Prostate gland (tissue), 2 donors: Measurements from ENCODE around the gene TMEM151A. TPM values are rescaled to one million over a fixed set of nuclear protein-coding genes. Genes with fewer than 3 reads are reported as not detected.

Source experiments
- DNase-seq: peaks from one replicate; pipeline ENCODE4 v3.0.0-alpha.2; 2019; ENCODE audit warnings: low spot score
- H3K27ac ChIP-seq, 2 donors: fragments of 200-600 bp; sonication (generic); 2 replicates each; pipeline ENCODE4 v1.5.1; 2017 to 2019
- H3K27me3 ChIP-seq: fragments of 200-600 bp; sonication (generic); replicated peaks from 2 replicates; pipeline ENCODE4 v1.5.1; 2019; ENCODE audit not compliant: insufficient read depth
- H3K36me3 ChIP-seq, 2 donors: fragments of 200-600 bp; sonication (generic); 1 replicate in 1 of 2; 2 replicates in 1 of 2; pipeline versions ENCODE4 v1.5.1 to v1.8.1; 2017 to 2019
- H3K4me1 ChIP-seq: fragments of 200-600 bp; sonication (generic); replicated peaks from 2 replicates; pipeline ENCODE4 v1.5.1; 2019
- H3K4me3 ChIP-seq, 2 donors: fragments of 200-600 bp; sonication (generic); 2 replicates each; pipeline ENCODE4 v1.5.1; 2017 to 2019
- H3K9me3 ChIP-seq: fragments of 200-600 bp; sonication (generic); 2 replicates; pipeline ENCODE4 v1.5.1; 2017
- CTCF ChIP-seq, 4 experiments: fragments of 200-600 bp in 2 of 4; fragments of 450-650 bp in 2 of 4; sonication (generic) in 2 of 4; IDR thresholded peaks; 1 replicate in 3 of 4; 2 replicates in 1 of 4; pipeline ENCODE4 v1.5.1; 2016 to 2019; ENCODE audit warnings: antibody characterized with exemption in 4 of 4, mild to moderate bottlenecking in 2 of 4, moderate library complexity in 2 of 4
- POLR2A ChIP-seq: fragments of 450-650 bp; IDR thresholded peaks from one replicate; pipeline ENCODE4 v1.6.1; 2016; ENCODE audit warnings: antibody characterized with exemption, mild to moderate bottlenecking
- POLR2AphosphoS5 ChIP-seq: sonication (generic); formaldehyde crosslinking; IDR thresholded peaks from one replicate; pipeline ENCODE4 v1.6.1; 2017; ENCODE audit warnings: antibody characterized with exemption
- WGBS: methylation state at CpG from one replicate; pipeline ENCODE4 v1.1.5; 2018; 5-methylcytosine and 5-hydroxymethylcytosine counted together
- intact Hi-C: fragments of 100-400 bp; cut with DNase I; formaldehyde crosslinking; loops from one replicate; pipeline ENCODE4 v1.14.2; 2022
- total RNA-seq, 2 donors: library from RNA; depleted of rRNA; stranded (reverse); fragments of >200 nt; gene quantifications; one replicate each; pipeline ENCODE4 v1.1.0, GENCODE V29; 2016

The TMEM151A gene
- total RNA-seq, result under 1 TPM; 0.17 to 0.50 TPM

DNA sequence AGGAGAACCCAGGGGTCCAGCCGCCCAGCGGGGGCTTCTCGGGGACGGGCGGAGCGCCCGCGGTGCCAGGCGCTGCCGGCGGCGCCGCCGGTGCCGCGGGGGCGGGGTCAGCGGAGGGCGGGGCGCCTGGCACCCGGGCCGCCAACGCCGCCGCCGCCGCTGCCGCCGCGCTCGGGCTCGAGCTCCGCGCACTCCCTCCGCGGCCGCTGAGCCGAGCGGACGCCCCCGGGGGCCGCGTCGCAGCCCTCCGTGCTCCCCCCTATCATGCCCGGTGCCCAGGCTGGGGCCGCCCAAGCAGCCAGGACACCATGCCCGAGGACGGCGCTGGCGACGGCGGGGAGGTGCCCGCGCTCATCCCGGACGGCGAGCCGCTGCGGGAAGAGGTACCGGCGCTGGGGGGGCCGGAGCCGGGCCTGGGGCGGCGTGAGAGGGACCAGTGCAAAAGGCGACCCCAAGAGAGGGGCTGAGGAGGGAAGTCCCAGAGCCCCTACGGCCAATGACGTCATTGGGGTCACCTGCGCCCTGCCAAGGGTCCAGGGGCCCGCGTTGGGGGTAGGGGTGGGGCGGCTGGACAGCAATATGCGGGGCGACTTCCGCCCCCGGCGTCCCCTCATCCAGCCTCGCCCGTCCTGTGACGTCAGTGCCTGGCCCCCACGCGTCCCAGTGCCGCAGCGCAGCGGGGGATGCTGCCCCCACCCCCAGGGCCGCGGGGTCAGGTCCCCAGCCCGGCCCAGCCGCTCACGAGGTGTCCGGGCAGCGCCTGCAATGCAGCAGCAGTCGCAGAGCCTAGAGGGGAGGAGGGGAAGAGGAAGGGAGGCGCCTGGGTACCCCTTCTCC lies at the start of gene TMEM151A:
TSS of gene TMEM151A (plus strand) at position 189 of the 837 bp plus-strand sequence. CDS start at position 309, 120 bp downstream.
- 1% methylated on average over 56 of the region's 95 CpGs for WGBS
- no peak within 1 kb of the TSS for H3K27ac ChIP-seq
- DNase-seq, result no peak
- H3K4me1 ChIP-seq, result peaks cover 16% of the 10 kb centered on the region
- TF ChIP-seq POLR2AphosphoS5 (no peak), POLR2A (no peak), CTCF (IDR thresholded peaks at IDR 0.05) (no peak)
- intact Hi-C loops, result no loop called here
- peaks cover 3% of the 10 kb centered on the region for H3K27me3 ChIP-seq
- H3K4me3 ChIP-seq, result peak within 1 kb of the TSS; percentile 32 to 40
- H3K36me3 ChIP-seq, result no peaks in the 10 kb centered on the region
- no peaks in the 10 kb centered on the region for H3K9me3 ChIP-seq

- intact Hi-C loops, result no loop called here
- Histone ChIP-seq H3K27me3 (no peaks in the 10 kb centered on the region), H3K9me3 (no peaks in the 10 kb centered on the region), H3K27ac (no peak overlapping the region), H3K4me1 (no peaks in the 10 kb centered on the region), H3K4me3 (no peak overlapping the region), H3K36me3 (peaks cover 0 to 7% of the 10 kb centered on the region in 2 donors)
- WGBS, result 65% methylated on average over 13 of the region's 14 CpGs
- DNase-seq, result no peak
- TF ChIP-seq CTCF (IDR thresholded peaks at IDR 0.05) (no peak), POLR2AphosphoS5 (no peak), POLR2A (no peak)
Observed at GRCh38 chr11:66242095-66242765, 49.5 kb upstream of the TMEM151A start.

DNA sequence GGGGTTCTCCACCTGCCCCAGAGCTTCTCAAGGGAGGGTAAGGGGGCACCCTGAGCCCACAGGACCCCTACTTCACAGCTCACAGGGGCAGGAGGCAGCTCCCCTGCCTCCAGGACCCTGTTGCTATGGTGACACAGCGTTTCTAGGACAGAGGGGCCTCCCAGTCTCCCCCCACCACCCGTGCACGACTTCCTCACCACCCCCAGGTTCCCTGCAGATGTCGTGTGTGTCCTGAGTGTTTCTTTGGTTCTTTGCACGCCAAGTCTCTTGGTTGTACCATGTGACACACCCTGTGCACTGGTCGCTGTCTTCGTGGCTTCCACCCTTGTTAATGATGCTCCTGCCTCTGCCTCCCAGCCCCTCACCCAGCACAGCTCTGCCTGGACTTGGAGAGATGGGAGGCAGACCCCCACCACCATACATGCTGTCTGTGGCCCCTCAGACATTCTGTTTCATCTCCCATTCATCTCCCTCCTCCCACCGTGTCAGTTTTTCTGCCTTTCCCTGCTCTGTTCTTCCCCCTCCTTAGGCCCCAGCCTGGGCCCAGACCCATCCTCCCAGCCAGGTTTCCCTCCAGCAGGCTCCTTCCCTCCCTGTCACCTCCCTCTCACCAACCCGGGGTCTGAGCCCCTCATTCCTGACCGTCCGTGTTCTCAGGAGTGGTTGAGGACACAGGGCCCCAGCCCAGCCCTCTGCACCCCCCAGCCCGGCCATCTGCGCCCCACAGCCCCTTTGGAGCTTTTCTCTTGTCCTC lies 47.7 kb upstream of the TMEM151A start:
- Histone ChIP-seq H3K9me3 (no peaks in the 10 kb centered on the region), H3K27me3 (no peaks in the 10 kb centered on the region), H3K4me1 (no peaks in the 10 kb centered on the region), H3K36me3 (peaks cover 0 to 4% of the 10 kb centered on the region in 2 donors), H3K4me3 (no peak overlapping the region), H3K27ac (no peak overlapping the region)
- TF ChIP-seq CTCF (IDR thresholded peaks at IDR 0.05) (no peak), POLR2A (no peak), POLR2AphosphoS5 (no peak)
- intact Hi-C loops, result no loop called here
- WGBS, result 67% methylated on average over 13 of the region's 13 CpGs
- no peak for DNase-seq

DNA sequence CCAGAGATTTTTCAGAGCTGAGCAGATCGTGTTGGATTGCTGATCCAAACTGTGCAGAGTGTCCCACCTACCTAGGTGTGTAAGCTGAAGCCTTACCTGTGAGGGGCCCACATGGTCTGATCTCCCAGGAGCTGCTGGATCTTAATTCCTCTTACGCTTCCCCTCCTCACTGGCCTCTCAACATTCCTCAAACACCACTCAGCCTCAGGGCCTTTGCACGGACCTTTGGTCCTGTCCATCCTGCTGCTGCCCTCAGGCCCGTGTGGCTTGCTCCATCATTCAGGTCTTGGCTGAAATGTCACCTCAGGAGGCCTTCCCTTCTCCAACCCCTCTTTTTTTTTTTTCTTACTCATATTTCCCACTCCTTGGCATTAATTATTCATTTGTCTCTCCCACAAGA lies 44.4 kb upstream of the TMEM151A start:
- intact Hi-C loops, result no loop called here
- H3K27me3 ChIP-seq, result no peaks in the 10 kb centered on the region
- WGBS, result 90% methylated on average over 4 of the region's 4 CpGs
- H3K4me3 ChIP-seq, result no peak overlapping the region
- H3K9me3 ChIP-seq, result no peaks in the 10 kb centered on the region
- DNase-seq, result no peak
- H3K4me1 ChIP-seq, result no peaks in the 10 kb centered on the region
- no peak overlapping the region for H3K27ac ChIP-seq
- no peak for TF ChIP-seq CTCF (IDR thresholded peaks at IDR 0.05)
- TF ChIP-seq POLR2A, result no peak
- TF ChIP-seq POLR2AphosphoS5, result no peak
- no peaks in the 10 kb centered on the region for H3K36me3 ChIP-seq
